ENCODE results near the gene MTF2. TPM values are rescaled to one million over a fixed set of nuclear protein-coding genes. Genes with fewer than 3 reads are reported as not detected.

The MTF2 gene
- total and polyA plus RNA-seq, 9 of the 15 experiments (the other 6 are each of a cell fraction or from before 2014, with no cell fraction given), result 29.3 to 124 (median 57.7) TPM

GRCh38 chr1:93078986-93079654, at the start of gene MTF2 (continued):
- TF ChIP-seq HDAC8 (tag; IDR thresholded peaks at IDR 0.05), result no peak
- peak; percentile 57; the same call in 1 of the 2 replicates for TF ChIP-seq FOSL1 (tag; conservative IDR thresholded peaks at IDR 0.05)
- peak; percentile 88; the same call in 1 of the 2 replicates for TF ChIP-seq E2F3 (CRISPR knock-in tag; IDR thresholded peaks at IDR 0.05)
- TF ChIP-seq CC2D1A (IDR thresholded peaks at IDR 0.05), result peak; percentile 15; the same call in 1 of the 2 replicates
- peak; percentile 96 for TF ChIP-seq ATF6 (CRISPR knock-in tag; IDR thresholded peaks at IDR 0.05)
- TF ChIP-seq MAZ (CRISPR knock-in tag; conservative IDR thresholded peaks at IDR 0.05 in 1 of 2, IDR thresholded peaks at IDR 0.05 in 1 of 2), result peak; percentile 99 to 100
- TF ChIP-seq BCLAF1 (IDR thresholded peaks at IDR 0.05; ENCODE audit: borderline replicate concordance in 1 of 2, control insufficient read depth in 1 of 2, low read depth in 2 of 2, low read length in 1 of 2), result peak in 1 of 2 experiments; percentile 90; a peak in 2 of 4 replicates
- peak; percentile 97 for TF ChIP-seq CBX1 (IDR thresholded peaks at IDR 0.05; ENCODE audit: low read depth)
- no peak for TF ChIP-seq ZNF407 (IDR thresholded peaks at IDR 0.05; ENCODE audit: low read depth)
- TF ChIP-seq ATF1 (CRISPR knock-in tag; IDR thresholded peaks at IDR 0.05), result peak; percentile 61
- peak; percentile 92 for TF ChIP-seq ATF1 (tag; IDR thresholded peaks at IDR 0.05)
- peak; percentile 34; the same call in 1 of the 2 replicates for TF ChIP-seq MECOM (CRISPR knock-in tag; IDR thresholded peaks at IDR 0.05)

Measured in K562 (cell line).